NCI-H345 treated with DMSO at 0.1 percent for 48 hours (cell line): Measurements from ENCODE around the gene CDH20.

Experiments
- DNase-seq: peaks from one replicate; lab custom pipeline; 2025; ENCODE audit not compliant: unreplicated experiment; lab: John Stamatoyannopoulos, UW

CDH20 gene

DNA sequence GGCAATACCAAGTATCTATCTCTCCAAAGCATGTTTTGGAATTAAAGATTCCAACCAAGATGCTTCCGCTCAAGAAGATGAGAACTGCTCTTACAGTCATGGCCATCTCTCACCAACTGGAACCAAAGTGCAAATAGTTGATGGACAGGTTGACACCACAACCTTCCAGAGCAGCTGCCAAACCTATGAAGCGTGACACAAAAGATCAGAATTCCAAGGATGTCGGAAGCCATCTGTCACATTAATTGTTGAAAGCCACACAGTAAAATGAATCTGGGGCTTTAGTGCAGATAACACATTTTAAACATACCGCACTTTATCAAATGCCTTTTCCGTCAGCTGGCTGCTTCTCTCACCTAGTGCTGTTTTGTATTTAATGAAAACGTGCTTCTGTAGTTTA is 195.7 kb downstream of the CDH20 start:
- DNase-seq, result no peak

DNA sequence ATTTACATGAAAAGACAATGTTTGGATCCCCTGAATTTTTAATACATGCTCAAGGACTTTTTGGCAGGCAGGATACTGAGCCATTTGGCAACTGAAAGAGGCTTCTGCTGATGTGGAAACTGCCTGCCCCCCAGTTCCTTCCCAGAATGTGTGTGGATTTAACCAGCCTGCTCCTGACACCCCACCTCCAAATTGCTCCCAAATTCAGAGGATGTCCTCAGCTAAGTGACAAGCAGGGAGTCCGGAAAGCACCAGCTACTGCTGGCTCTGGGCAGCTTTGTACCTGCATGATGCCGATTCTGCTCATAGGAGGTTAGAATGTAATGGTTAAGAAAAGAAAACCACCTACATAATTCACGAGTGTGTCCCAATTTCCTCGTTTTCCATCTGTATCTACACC is 197.5 kb downstream of the CDH20 start:
- no peak for DNase-seq

DNA sequence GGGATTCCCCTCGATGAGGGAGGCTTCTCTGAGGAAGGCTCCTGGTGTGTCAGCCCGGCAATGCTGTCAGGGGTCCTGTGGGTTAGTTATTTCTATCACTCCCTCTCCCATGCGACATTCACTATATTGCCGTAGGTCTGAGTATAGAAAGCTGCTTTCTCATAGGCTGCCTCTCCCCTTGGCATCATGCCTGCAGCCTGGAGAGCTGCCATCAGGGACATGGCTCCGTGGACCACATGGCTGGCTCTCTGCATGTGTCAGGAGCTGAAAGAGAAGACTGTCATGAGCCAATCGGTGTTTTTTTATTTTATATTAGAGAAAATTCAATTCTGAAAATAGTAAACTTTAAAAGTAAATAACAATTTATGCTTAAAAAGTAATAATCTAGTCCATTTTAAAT is 198.0 kb downstream of the CDH20 start:
- DNase-seq, result no peak

GRCh38 chr18:61531891-61532290 is 198.7 kb downstream of the CDH20 start:
- no peak for DNase-seq

GRCh38 chr18:61535401-61535800 is 202.2 kb downstream of the CDH20 start:
- DNase-seq, result no peak

DNA sequence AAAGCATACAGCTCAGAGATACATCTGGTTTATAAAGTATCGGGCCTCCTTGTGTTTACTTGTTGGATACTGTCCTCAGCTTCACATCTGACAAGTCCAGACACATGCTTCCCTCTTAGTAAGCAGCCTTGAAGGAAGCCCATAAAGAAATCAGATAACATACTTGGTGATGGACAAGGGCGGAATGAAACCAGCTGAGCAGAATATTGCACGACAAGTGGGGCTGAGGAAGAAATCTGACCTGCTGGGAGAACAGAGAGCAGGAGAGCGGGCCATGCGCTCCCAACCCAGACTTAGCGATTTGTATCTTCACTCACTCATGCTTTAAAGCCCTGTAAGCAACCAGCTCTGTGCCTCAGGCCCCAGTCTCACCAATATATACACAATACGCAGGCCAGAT is 208.4 kb downstream of the CDH20 start:
- no peak for DNase-seq

DNA sequence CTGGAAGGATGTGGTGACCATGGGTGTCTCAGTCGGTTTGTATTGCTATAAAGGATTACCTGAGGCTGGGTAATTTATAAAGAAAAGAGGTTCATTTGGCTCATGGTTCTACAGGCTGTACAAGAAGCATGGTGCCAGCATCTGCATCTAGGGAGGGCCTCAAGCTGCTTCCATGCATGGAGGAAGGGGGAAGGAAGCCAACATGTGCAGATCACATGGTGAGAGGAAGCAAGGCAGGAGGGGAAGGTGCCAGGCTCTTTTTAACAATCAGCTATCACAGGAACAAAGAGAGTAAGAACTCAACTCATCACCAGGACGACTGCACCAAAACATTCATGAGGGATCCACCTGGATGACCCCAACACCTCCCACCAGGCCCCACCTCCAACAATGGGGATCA is 209.4 kb downstream of the CDH20 start:
- no peak for DNase-seq

DNA sequence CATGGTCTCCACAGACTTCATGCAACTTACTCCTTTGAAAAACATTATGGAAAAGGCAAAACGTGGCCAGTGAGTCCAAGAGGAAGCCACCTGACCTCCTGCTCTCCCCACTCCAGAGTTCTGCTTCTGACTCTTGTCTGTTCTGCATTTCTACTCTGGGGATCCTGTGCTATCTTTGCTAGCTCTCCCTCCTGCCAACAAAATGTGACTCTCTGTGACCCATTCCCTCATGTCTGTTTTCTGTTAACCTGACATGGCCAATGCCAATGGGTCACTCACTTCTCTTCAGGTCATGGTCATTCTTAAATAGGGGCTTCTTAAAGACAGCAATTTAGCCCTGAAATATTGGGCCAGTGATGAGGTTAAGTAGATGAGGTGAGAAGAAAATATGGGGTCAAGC is 210.3 kb downstream of the CDH20 start:
- DNase-seq, result no peak

DNA sequence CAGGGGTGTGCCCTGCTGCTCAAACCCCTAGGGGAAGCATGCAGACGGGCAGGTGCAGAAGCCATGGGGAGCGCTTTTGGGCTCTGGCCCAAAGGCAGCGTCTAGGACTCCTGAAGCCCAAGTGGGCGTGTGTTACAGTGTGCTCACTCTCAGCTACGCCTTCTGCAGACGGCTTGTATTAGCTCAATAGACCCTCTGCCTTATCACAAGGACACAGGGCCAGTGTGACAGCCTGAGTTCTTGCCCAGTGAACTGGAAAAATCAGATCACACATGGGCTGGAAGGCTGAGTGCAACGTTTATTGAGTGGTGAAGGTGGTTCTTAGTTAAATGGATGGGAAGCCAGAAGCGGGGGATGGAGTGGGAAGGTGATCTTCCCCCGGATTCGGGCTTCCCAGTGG is 210.9 kb downstream of the CDH20 start:
- no peak for DNase-seq

GRCh38 chr18:61545281-61546245 is 212.3 kb downstream of the CDH20 start:
- no peak for DNase-seq

- DNase-seq, result no peak
Observed at GRCh38 chr18:61546590-61546989, 213.4 kb downstream of the CDH20 start.

- DNase-seq, result no peak
Observed at GRCh38 chr18:61549416-61549815, 216.2 kb downstream of the CDH20 start.

DNA sequence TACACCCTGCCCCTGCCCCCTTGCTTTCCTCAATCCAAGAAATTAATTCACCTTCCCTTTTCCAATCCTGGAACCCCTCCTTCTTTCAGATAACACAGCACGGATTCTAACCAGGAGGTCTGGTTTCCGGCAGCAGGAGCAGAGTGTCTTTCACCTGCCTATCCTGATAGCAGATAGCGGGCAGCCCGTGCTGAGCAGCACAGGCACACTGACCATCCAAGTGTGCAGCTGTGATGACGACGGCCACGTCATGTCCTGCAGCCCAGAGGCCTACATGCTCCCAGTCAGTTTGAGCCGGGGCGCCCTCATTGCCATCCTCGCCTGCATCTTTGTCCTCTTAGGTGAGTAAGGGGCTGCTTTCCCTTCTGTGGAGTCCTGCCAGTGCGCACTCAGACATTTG is 216.7 kb downstream of the CDH20 start:
- DNase-seq, result no peak

DNA sequence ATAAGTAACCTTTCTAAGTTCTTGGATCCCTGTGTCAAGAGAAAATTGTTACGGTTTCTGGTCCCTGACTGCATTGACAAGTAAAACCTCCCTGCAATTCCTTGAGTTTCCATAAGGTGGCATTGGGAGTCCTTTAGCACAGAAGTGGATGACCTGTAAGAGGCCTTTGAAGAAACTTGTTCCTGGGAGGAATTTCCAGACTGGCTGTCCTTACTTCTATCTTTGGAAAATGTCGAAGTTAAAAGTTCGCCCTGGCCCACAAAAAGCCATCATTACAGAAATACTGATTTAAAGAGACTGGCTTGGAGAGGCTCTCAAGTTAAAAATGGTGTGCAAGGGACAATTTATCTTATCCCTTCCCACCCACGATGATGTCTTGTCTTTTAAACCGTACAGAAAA is 218.4 kb downstream of the CDH20 start:
- peak; percentile 49 for DNase-seq

GRCh38 chr18:61553045-61553659 is 219.9 kb downstream of the CDH20 start:
- DNase-seq, result no peak

- DNase-seq, result no peak
Observed at GRCh38 chr18:61554117-61554776, 221.0 kb downstream of the CDH20 start.

DNA sequence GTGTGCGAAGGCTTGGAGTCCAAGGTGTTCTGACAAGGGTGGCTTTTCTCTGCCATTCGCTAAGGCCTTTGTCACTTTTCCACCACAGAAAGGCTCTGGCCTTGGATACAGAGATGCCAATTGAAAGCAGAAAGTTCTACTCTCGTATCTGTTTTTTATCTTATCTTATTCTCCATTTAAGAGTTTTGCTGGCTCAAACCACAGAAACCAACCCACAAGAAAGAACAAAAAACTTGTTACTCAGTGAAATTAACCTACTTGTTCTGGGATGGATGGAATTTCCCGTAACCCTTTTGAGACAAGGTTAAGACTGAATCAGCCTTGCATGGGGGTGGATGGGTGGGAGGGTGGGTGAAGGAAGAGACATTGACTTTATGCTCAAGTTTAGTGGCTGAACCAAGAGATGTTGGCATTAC is 221.7 kb downstream of the CDH20 start:
- DNase-seq, result no peak

DNA sequence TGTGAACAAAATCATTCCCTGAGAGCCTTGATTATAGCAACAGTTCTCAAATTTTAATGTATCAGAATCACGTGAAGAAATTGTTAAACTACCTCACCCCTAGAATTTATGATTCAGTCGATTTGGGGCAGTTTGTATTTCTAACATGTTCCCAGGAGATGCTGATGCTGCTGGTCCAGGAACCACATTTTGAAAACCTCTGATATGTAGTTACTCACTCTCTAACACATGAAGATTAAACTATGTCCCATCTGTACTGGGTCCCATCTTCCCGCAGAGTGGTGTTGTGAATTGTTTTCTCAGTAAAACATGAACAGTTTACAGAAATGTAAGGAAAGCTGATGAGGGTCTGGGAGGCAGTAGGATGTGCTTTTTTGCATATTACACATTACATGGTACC is 223.1 kb downstream of the CDH20 start:
- DNase-seq, result no peak

GRCh38 chr18:61556862-61557261 is 223.6 kb downstream of the CDH20 start:
- DNase-seq, result no peak

DNA sequence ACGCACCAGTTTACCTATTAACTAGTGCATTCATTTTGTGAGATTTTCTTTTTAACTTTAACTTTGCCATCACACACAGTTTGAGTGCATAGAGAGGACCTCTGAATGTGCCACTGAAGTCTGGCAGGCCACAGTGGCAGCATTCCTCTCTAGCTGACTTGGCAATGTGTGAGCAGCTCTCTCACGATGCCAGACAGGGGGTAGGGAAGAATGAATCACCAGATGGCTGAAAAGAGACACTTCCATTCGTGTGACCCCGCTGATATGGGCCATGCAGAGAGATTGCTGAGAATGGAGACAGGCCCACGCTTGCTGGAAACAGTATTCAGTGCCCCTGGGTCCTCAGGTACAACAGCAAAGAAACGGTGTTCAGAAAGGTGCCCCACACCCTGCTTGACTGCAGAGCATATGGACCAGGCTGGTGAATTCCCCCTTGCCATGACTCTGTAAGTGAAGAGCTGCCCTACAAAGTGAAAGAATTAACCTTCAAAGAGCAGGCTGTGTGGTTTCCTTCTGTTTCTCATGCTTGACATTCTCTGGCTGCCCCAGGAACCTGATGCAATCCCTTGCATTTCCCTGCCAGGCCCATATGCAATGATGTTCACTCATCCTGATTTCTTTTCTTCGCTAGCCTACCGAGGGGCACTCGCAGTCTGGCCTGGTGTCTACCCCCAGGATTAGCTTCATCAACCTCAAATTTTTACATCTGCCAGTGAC is 236.1 kb downstream of the CDH20 start:
- no peak for DNase-seq

DNA sequence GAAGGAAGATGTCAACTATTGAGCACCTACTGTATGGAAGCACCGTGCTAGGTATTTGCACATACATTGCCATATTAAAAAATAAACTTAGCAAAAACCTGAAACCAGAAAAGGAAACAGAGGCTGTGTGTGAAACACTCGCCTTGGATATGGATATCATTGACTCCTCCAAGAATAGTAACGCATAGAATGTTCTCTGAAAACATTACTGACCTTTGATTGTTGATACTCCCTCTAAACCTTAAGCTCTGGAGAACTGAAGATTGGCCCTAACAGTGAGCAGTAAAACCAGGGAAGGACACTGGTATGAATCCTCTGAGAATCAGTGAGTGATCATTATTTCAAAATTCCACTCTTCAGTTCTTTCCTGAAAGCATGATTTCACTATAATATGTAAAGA is 236.8 kb downstream of the CDH20 start:
- no peak for DNase-seq
